NT2/D1 (cell line): ENCODE data around the gene ANKRD61.
A peak's percentile ranks its signal among the peaks of the same experiment; 100 is the strongest.

Experiments used
- DNase-seq: peaks from one replicate; pipeline ENCODE4 v3.0.0-alpha.2; 2011; ENCODE audit warnings: low read depth, low spot score
- H3K27me3 ChIP-seq: 2 replicates; pipeline ENCODE4 v1.6.0; 2011; ENCODE audit warnings: mild to moderate bottlenecking; ENCODE audit not compliant: insufficient read length, insufficient read depth
- H3K36me3 ChIP-seq: 2 replicates; pipeline ENCODE4 v1.6.1; 2011; ENCODE audit warnings: mild to moderate bottlenecking, low read length, mixed read lengths; ENCODE audit not compliant: insufficient read depth, insufficient read length
- H3K4me1 ChIP-seq: 2 replicates; pipeline ENCODE4 v1.5.1; 2011; ENCODE audit not compliant: insufficient read depth, insufficient read length
- H3K4me3 ChIP-seq: 2 replicates; pipeline ENCODE4 v1.5.1; 2011; ENCODE audit warnings: low read depth; ENCODE audit not compliant: insufficient read length
- H3K9ac ChIP-seq: 2 replicates; pipeline ENCODE4 v1.6.0; 2011; ENCODE audit warnings: low read depth; ENCODE audit not compliant: insufficient read length
- H3K9me3 ChIP-seq: 2 replicates; pipeline ENCODE4 v1.5.1; 2011; ENCODE audit warnings: mild to moderate bottlenecking, low read length; ENCODE audit not compliant: insufficient read depth
- SUZ12 ChIP-seq: IDR thresholded peaks from 2 replicates; pipeline ENCODE4 v1.6.1; 2011; ENCODE audit not compliant: insufficient read length, insufficient read depth; ENCODE audit errors: extremely low read depth
- YY1 ChIP-seq: IDR thresholded peaks from 2 replicates; pipeline ENCODE4 v1.6.1; 2011; ENCODE audit not compliant: insufficient read length, insufficient read depth
- ZNF274 ChIP-seq: IDR thresholded peaks from 2 replicates; pipeline ENCODE4 v1.6.1; 2011; ENCODE audit warnings: mild to moderate bottlenecking, low read depth, low read length

Gene ANKRD61

DNA sequence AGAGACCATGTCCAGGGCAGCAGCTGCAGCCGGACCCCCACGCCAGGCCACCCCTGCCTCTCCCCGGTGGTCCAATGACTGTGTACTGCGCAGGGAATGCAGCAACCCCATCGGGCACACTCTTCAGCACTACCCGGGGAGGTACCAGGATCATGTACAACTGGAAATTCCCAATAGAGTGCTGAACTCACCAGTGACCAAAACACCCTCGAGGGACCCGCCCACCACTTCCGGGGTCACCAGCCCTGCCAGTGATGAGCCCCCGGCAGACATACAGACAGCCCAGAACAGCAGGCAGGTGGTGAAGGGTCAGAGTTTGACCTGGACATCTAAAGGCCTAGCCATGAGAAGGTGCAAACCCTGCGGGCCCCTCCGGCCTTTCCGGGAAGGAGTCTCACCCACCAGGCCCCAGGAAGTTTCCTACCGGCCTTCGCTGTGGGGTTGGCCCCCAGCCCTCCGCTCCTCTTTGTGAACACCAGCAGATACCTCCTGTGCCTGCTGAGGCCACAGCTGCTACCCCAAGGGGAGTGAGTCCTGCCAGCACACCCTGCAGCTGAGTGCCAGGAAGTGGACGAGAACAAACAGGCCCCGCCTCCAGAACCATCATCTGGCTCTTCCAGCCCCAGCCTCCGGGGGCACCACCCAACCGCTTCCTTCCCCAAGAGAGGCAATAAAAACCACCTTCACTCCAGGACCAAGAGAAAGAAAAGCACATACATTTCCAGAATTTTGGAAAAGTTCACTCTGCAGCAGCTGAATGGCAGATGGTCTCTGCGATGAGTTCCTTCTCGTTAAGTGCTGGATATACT lies 5.0 kb upstream of the ANKRD61 start:
- TF ChIP-seq ZNF274 (no peak), SUZ12 (no peak), YY1 (no peak)
- Histone ChIP-seq H3K36me3 (peaks cover 93% of the 10 kb centered on the region), H3K9ac (no peak overlapping the region), H3K9me3 (no peaks in the 10 kb centered on the region), H3K4me3 (no peak overlapping the region), H3K27me3 (no peaks in the 10 kb centered on the region), H3K4me1 (peaks cover 4% of the 10 kb centered on the region)
- peak; percentile 59 for DNase-seq

DNA sequence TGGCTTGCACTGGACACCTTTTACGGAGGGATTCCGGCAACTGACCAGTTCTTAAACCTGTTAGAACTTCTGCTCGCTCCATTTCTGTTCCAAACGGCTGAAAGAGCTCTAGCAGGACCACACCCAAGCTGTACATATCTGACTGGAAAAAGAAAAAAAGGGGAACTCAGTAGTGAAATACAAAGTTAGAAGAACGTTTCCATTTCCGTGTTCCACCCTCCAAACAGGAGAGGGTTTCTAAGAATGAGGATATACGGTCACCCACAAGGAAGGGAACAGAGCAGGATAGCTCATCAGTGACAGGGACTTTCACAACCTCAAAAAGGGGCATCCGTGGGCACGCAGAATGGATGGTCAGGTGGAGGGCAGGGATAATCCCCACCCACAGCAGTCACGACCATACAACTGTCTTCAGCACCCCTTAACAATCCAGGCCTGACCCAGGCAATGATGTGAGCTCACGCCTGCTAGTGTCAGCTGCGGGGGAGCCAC lies 4.3 kb upstream of the ANKRD61 start:
- no peak for DNase-seq
- Histone ChIP-seq H3K4me1 (peaks cover 4% of the 10 kb centered on the region), H3K36me3 (peaks cover 92% of the 10 kb centered on the region), H3K4me3 (no peak overlapping the region), H3K27me3 (no peaks in the 10 kb centered on the region), H3K9ac (no peak overlapping the region), H3K9me3 (no peaks in the 10 kb centered on the region)
- TF ChIP-seq ZNF274: no peak
- no peak for TF ChIP-seq SUZ12
- no peak for TF ChIP-seq YY1

- no peak overlapping the region for H3K9ac ChIP-seq
- H3K4me3 ChIP-seq: no peak overlapping the region
- peaks cover 4% of the 10 kb centered on the region for H3K4me1 ChIP-seq
- H3K27me3 ChIP-seq: no peaks in the 10 kb centered on the region
- H3K9me3 ChIP-seq: no peaks in the 10 kb centered on the region
- DNase-seq: no peak
- H3K36me3 ChIP-seq: peaks cover 90% of the 10 kb centered on the region
- TF ChIP-seq SUZ12 (no peak), YY1 (no peak), ZNF274 (no peak)
Measured at GRCh38 chr7:6027806-6028365, 3.3 kb upstream of the ANKRD61 start.

DNA sequence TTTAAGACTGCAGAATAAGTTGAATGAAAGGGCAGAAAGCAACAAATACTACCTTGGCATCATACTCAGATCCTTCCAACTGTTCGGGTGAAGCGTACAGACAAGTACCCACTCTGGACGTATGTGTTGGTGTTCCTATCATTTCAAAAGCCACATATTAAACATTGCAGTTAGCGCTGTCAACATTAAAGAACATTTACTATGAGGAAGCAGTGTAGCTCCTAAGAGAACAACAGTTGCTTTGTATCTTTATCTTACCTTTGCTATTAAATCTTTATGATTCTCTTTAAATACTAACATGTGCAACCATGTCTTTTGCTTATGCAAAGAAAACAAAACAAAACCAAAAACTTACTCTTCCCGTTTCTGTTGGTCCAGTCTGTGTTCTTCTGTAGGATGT lies 2.6 kb upstream of the ANKRD61 start:
- Histone ChIP-seq H3K4me3 (no peak overlapping the region), H3K36me3 (peaks cover 89% of the 10 kb centered on the region)

DNA sequence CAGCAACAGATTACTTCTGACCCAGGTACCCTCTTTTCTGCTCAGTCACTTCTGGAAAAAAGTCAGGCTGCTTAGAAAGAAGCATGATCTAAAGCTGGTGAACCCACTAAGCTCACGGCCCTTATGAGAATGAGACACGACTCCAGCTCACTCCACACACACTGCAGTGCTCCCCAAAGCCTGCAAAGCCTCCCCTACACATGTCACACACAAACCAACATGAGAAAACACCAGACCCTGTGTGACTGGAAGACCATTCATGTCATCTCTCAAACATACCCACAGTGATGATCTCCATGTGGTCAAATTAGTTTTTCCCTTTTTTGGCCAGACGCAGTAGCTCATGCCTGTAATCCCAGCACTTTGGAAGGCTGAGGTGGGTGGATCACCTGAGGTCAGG lies 391 bp downstream of the ANKRD61 start:
- Histone ChIP-seq H3K9ac (no peak overlapping the region), H3K4me1 (no peaks in the 10 kb centered on the region), H3K9me3 (no peaks in the 10 kb centered on the region), H3K36me3 (peaks cover 88% of the 10 kb centered on the region), H3K4me3 (no peak overlapping the region), H3K27me3 (no peaks in the 10 kb centered on the region)
- TF ChIP-seq SUZ12 (no peak), YY1 (no peak), ZNF274 (no peak)
- DNase-seq: no peak

More for the DNA sequence above, 2.6 kb upstream of the ANKRD61 start:
- TF ChIP-seq YY1: no peak
- TF ChIP-seq SUZ12: no peak
- TF ChIP-seq ZNF274: no peak
- H3K4me1 ChIP-seq: peaks cover 4% of the 10 kb centered on the region
- H3K9ac ChIP-seq: no peak overlapping the region
- H3K27me3 ChIP-seq: no peaks in the 10 kb centered on the region
- no peak for DNase-seq
- H3K9me3 ChIP-seq: no peaks in the 10 kb centered on the region

- no peak for DNase-seq
- Histone ChIP-seq H3K36me3 (peaks cover 88% of the 10 kb centered on the region), H3K27me3 (no peaks in the 10 kb centered on the region), H3K4me3 (no peak overlapping the region), H3K9me3 (no peaks in the 10 kb centered on the region), H3K9ac (no peak overlapping the region), H3K4me1 (no peaks in the 10 kb centered on the region)
- TF ChIP-seq YY1 (no peak), SUZ12 (no peak), ZNF274 (no peak)
Measured at GRCh38 chr7:6032167-6032566, 991 bp downstream of the ANKRD61 start.

- H3K9me3 ChIP-seq: no peaks in the 10 kb centered on the region
- no peak for DNase-seq
- TF ChIP-seq YY1 (no peak), ZNF274 (no peak), SUZ12 (no peak)
- H3K4me3 ChIP-seq: no peak overlapping the region
- no peaks in the 10 kb centered on the region for H3K4me1 ChIP-seq
- no peaks in the 10 kb centered on the region for H3K27me3 ChIP-seq
- peaks cover 88% of the 10 kb centered on the region for H3K36me3 ChIP-seq
- H3K9ac ChIP-seq: no peak overlapping the region
Measured at GRCh38 chr7:6032641-6033040, 1.5 kb downstream of the ANKRD61 start.
